SK-N-MC (cell line): Measurements from ENCODE around the gene UBFD1.

ENCODE experiments used
- EZH2 ChIP-seq: fragments of 200-600 bp; sonication (generic); IDR thresholded peaks from one replicate; pipeline ENCODE4 v1.6.1; 2017; ENCODE audit warnings: antibody characterized with exemption
- POLR2AphosphoS5 ChIP-seq: IDR thresholded peaks from 2 replicates; pipeline ENCODE4 v1.6.1; 2012; ENCODE audit warnings: mild to moderate bottlenecking, low read depth, low read length, borderline replicate concordance

- TF ChIP-seq POLR2AphosphoS5, result no peak
- TF ChIP-seq EZH2, result no peak
Measured at GRCh38 chr16:23579371-23579770, 21.8 kb downstream of the UBFD1 start.
